ENCODE data around the gene ZCCHC17.
"Not testable (repeated sequence)": the region's sequence is repeated elsewhere in the genome, so short reads cannot be mapped to it uniquely, and the experiment has no call there.

The ZCCHC17 gene

DNA sequence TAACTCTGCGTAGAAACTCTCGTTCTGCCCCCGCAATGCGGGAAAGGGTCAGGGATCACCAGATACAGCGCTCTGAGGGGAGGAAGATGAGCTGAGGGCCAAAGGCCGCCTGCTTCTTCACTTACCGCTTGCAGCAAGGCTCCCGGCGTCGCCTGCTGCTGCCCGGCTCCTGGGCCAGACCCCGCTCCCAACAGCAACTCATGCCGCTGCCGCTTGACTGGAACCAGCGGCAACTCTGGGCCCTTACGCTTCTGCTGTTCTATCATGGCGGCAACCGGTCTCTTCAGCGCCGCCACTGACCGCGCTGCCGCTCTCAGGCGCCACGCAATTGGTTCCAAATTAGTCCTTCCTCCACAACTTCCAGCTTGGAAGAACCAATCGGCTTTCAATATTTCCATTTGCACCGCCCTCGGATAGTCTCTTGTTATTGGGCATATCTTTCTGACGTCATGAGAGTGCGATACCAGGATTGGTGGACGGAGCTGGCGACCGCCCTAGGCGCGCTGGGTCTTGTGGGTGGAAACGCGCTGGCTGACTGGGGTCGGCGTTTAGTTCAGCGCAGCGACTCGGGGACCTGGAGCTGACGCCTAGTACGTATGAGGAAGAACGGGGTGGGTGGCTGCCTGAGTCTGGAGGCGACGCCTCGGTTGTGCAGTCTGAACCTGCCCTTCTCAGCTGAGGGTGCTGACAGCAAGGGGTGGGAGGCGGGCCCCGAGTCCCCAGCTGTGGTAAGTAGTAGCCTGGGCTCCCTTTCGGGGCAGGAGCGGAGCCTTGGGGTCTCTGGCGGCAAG is at the start of gene ZCCHC17, which contains the start of gene SNRNP40:
Gene ZCCHC17 (plus strand): TSS at position 547 of the 791 bp plus-strand sequence. CDS start 13,067 bp downstream, outside the sequence.
Gene SNRNP40 (minus strand): TSS at position 303 of the 791 bp plus-strand sequence. CDS start 37 bp downstream, at position 266.
- peak; percentile 100 for DNase-seq

GRCh38 chr1:31248276-31248675 is 48.6 kb upstream of the ZCCHC17 start:
- no peak for DNase-seq

DNA sequence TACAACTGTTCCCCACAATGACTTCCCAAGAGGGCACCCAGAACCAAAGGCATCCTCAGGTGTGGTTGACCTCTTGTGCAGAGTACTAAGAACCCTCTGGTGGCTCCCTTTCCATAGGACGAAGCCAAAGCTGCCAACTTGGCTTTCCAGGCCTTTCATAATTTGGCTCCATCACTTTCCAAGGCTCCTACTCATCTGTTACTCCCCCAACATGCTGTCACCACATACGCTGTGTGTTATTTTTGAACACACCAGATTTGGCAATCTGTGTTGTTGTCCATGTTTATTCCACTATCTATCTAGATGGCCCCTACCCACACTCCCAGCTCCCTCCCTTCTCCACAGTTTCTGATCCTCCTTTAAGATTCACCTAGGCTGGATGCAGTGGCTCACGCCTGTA is 47.0 kb upstream of the ZCCHC17 start:
- no peak for DNase-seq

GRCh38 chr1:31257213-31257612 is 39.6 kb upstream of the ZCCHC17 start:
- DNase-seq: no peak

DNA sequence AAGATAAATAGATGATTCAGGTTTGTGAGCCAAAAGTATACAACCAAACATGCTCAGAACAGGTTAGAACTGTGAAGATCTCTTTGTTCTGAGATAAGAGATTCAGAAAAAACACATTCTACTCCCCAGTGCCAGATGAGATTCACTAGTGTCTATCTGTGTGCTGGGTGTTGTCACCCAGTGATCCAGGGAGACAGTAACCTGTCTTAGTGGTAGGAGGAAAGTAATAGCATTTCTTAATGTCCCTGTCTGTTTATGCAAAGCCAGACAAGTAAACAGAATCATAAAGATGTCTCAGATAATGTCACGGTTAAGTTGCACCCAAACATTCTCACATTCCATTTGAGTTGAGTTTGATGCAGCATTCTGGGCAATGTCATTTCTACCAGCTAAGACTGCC is 38.3 kb upstream of the ZCCHC17 start:
- no peak for DNase-seq

GRCh38 chr1:31259746-31260145 is 37.1 kb upstream of the ZCCHC17 start:
- no peak for DNase-seq

- DNase-seq: no peak
These were observed 34.9 kb upstream of the ZCCHC17 start for GRCh38 chr1:31261916-31262315.

DNA sequence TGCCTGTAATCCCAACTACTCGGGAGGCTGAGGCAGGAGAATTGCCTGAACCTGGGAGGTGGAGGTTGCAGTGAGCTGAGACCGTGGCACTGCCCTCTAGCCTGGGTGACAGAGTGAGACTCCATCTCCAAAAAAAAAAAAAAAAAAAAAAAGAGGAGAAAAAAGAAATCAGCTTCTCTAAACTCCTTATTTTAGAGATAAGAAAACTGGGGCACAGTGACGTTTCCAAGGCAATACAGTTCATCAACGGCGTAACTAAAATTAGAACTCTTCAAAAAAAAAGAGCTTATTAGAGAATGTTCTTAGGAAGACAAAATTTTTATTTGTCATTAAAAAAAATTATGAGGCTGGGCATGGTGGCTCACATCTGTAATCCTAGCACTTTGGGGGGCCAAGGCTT is 34.4 kb upstream of the ZCCHC17 start:
- DNase-seq: not testable (repeated sequence)

- no peak for DNase-seq
These were observed 33.4 kb upstream of the ZCCHC17 start for GRCh38 chr1:31263408-31263807.

- DNase-seq: no peak
These were observed 31.9 kb upstream of the ZCCHC17 start for GRCh38 chr1:31264790-31265386.

DNA sequence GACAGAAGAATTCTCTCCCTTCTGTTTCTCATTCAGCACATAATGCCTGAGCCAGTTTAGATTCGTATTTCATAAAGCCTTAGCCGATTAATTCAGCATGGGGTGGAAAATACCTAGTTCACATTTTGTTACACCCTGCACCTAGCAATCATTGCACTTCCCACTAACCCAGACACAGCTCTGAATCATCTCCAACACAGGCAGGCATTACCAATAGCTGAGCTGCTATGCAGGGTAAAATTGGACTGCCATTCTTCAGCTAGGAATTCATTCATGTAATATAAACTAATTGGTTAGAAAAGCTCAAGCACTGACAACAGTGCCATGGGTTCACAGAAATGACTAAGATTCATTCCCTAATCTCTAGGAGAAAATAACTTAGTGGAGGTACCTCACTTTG is 30.3 kb upstream of the ZCCHC17 start:
- DNase-seq: no peak

DNA sequence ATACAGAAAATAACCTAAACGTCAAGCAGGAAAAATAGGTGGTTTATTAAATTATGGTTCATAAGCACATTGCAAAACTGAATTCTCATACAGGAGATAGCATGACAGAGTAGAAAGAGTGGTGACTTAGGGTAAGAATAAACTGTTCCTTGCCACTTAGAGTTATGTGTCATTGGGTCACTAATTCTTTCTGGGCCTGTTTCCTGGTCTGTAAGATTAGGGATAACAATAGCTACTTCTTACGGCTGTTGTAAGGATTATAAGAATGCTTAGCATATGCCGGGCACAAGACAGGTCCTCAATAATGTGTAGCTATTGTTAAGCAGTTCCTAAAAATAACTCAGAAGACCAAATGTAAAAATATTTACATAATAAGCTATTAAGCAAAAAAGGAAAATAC is 24.5 kb upstream of the ZCCHC17 start:
- DNase-seq: no peak

DNA sequence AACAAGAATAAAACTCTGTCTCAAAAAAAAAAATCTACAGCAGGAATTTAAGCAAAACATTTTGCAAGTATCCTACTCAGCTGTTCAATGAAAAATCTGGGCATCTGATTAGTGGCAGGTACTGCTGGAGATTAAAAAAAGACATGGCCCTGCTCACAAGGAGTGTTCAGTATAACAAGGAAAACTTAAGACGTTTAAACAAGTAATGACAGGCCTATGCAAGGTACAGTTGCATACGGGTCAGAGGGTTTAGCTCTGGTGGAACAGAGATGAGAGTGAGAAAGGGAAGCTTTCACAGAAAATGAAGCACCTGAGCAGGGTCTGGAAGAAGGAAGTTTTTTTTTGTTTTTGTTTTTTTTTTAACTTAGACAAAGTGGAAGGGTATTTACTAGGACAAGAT is 23.2 kb upstream of the ZCCHC17 start:
- DNase-seq: no peak

DNA sequence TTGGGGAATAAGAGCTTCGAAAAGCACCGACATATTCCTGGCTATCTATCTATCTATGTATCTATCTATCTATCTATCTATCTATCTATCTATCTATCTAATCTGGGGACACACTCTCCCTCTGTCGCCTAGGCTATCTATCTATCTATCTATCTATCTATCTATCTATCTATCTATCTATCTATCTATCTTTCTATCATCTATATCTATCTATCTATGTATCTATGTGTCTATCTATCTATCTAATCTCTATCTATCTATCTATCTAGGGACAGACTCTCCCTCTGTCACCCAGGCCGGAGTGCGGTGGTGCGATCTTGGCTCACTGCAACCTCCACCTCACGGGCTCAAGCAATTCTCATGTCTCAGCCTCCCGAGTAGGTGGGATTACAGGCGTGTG is 14.4 kb upstream of the ZCCHC17 start:
- DNase-seq: not testable (repeated sequence)

- DNase-seq: not testable (repeated sequence)
These were observed 9.0 kb upstream of the ZCCHC17 start for GRCh38 chr1:31287791-31288190.

DNA sequence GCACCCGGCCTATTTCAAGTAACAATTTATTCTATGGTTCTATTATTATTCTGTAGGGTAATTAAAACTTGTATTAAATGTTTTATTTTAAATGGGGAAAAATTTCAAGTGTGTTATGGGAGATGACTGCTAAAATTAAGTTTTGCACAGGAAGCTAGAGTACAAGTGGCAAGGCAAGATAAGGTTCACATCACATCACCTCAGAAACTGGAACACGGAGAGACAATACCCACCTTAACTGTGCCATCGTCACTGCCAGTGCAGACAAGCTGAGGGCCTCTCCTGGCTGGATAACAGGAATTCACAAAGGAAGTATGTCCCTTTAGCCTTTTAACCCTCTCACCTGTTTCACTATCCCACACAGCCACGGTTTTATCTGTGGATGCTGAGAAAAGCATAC is 7.8 kb upstream of the ZCCHC17 start:
- DNase-seq: no peak

DNA sequence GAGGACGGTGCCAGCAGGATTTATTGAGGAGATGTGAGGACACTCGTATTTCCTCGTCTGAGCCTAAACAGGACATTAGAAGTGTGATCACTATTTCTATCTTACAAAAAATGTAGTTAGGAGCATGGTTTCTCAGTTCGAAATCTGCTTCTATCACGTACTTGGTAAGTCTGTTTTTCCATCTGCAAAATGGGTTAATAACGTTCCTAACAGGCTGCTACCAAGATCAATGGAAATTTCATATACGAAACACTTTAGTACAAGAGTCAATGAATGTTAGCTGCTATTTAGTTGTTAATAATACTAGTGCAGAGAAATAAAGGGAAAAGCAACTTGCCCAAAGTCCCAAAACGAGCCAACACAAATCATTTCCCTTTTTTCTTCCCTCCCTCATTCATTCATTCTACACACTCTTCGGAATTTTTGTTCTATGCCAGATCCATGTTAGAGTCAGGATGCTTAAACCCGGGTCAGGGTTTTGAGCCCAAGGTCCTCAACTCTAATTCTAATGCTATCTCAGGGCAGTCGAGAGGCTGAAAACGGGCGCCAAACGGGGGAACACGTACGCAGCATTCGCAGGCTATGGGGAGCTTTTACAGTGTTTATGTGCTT is 852 bp upstream of the ZCCHC17 start:
- DNase-seq: no peak

GRCh38 chr1:31297277-31298247 is 730 bp downstream of the ZCCHC17 start:
- no peak for DNase-seq

GRCh38 chr1:31299365-31299764 is 2.5 kb downstream of the ZCCHC17 start:
- DNase-seq: no peak

GRCh38 chr1:31300193-31300592 is 3.4 kb downstream of the ZCCHC17 start:
- DNase-seq: no peak

DNA sequence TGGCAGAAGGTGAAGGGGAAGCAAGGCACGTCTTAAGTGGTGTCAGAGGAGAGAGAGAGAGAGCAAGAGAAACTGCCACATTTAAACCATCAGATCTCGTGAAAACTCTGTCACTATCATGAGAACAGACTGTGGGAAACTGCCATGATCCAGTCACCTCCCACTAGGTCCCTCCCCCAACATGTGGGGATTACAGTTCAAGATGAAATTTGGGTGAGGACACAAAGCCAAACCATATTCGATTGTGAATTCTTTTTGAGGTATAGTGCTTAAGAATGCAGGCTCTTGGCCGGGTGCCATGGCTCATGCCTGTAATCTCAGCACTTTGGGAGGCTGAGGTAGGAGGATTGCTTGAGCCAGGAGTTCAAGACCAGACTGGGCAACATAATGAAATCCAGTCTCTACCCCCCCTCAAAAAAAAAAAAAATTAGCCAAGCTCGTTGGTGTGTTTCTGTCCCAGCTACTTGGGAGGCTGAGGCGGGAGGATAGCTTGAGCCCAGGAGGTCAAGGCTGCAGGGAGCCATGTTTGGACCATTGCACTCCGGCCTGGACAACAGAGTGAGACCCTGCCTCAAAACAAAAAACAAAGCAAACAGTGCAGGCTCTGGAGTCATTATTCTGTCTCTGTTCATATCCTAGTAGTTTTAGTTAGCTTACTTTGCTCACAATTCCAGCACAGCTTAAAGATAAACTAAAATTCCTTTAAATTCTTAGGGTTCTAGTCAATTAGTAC is 6.0 kb downstream of the ZCCHC17 start:
- DNase-seq: no peak

DNA sequence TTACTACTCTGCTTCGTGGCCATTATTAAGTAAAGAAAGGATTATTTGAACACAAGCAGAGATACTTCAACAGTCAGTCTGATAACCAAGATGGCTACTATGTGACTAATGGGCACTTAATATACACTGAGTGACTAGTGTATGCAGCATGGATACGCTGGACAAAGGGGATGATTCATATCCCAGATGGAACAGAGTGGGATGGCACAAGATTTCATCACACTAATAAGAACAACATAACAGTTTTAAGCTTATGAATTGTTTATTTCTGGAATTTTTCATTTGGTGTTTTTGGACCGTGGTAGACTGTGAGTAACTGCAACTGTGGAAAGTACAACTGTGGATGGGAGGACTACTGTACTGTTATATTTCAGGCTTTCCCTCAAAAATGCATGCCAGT is 9.4 kb downstream of the ZCCHC17 start:
- no peak for DNase-seq

Measured in DMS79 (cell line).